Fibroblast of skin of right biceps (primary cell): ENCODE data around the gene SYPL1.

Source experiments
- DNase-seq: peaks from one replicate; pipeline ENCODE4 v3.0.0-alpha.2; 2013

Gene SYPL1

DNA sequence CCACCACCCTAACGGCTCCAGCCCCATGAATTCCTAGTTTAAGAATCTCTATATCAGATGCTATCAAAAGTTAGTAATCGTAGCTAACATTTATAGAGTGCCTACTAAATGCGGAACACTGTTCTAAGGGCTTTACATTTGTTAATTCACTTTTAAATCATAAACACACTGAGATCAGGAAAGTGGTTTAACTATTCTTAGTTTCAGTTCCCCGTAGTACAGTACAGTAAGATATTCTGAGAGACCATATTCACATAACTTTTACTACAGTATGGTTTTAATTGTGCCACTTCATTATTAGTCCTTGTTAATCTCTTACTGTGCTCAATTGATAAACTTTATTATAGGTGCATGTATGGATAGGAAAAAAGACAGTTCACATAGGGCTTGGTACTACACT, 22.5 kb downstream of the SYPL1 start:
- DNase-seq = no peak

DNA sequence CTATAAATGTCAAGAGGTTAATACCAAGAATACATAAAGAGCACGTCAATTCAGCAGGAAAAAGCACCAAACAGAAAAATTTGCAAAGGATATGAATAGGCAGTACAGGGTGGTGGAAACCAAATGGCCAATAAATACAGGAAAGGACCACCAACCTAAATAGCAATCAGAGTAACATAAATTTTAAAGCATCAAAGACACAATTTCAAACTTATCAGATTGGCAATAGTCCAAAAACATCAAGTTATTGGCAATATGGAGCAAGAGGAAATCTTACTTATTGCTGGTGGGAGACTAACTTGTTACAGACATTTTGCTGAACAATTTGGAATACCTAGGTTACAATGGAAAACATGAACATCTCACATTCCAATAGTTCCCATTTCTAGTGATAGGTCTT, 24.1 kb downstream of the SYPL1 start:
- DNase-seq = no peak

DNA sequence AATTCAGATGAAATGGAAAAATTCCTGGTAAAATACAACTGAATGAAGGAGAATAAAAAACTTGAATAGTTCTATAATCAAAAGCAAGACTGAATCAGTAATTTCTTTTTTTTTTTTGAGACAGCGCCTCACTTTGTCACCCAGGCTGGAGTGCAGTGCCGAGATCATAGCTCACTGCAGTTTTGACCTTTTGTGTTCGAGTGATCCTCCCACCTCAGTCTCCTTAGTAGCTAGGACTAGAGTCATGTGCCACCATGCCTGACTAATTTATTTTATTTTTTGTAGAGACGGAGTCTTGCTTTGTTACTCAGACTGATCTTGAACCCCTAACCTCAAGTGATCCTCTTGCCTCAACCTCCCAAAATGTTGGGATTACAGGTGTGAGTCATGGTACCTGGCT, 26.1 kb downstream of the SYPL1 start:
- no peak for DNase-seq

DNA sequence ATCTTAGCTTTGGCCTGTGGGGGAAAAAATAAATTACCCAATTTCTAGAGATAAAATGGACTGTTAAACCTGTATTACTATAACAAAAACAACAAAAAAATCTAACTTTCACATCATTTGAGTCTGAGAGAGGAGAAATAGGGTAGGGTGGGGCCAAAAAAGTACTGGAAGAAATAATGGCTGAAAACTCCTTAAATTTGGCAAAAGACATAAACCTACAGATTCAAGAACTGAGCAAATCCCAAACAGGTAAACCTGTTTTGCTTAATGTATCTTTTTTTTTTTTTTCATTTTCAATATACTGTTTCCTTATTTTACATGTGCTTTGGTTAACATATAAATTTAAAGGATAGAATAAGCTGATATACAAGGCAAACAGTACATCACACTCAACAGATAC, 27.1 kb downstream of the SYPL1 start:
- DNase-seq = no peak

GRCh38 chr7:106083717-106084116, 28.4 kb downstream of the SYPL1 start:
- DNase-seq = no peak

DNA sequence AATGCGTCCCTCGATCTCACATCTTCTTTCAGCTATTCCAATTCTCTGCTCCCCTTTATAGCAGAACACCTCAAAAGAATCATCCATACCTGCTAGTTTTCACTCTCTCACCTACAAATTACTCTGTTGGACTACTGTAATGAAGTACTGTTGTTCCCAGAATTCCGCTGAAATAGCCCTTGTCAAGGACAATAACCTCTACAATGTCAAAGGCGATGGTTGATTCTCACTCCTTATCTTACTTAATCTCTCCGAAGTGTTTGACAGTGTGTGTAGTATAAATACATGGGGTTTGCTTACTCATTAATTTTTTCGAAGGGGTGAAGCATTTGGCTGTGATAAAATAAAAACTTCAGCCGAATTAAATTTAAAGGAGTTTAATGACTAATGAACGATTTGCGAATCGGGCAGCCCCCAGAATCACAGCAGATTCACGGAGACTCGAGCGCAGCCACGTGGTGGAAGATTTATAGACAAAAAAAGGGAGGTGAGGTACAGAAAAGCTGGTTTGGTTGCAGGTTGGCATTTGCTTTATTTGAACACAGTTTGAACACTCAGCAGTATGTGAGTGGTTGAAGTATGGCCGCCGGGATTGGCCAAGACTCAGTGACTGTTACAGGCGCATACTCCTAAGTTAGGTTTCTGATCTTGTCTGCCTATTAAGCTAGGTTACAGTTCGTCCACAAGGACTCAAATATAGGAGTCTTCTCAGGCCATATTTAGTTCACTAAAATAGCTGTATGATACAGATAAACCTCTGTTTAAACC, 29.8 kb downstream of the SYPL1 start:
- DNase-seq = no peak

DNA sequence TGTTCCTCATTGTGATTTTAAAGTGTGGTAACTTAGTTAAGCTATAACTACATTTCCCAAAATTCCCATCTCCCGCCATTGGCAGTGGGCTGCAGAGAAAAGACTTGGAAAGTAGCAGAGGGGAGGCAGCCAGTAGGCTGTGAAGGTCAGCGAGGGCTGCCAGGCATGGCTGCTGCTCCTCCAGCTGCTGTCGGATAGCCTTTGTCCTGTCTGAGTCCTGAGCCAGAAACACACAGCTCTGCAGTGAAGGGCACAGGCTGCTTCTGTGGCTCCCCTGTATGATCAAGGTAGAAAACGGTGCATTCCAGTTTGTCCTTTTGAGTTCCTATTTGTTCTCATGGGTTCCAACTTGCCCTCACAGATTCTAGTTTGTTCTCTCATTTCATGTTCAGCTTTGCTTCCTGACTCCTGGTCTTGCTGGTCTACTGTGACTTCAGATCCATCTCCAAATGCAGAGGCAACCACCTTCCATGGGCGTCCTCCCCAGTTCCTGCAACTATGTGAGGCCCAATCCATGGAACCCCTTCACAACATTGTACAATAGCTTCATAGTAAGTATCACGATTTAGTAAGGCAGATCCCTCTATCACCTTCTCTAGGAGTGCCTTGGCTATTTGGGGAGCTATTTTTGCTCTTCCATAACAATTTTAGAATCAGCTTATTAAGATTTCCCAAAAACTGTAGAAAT, 31.7 kb downstream of the SYPL1 start:
- DNase-seq = no peak

DNA sequence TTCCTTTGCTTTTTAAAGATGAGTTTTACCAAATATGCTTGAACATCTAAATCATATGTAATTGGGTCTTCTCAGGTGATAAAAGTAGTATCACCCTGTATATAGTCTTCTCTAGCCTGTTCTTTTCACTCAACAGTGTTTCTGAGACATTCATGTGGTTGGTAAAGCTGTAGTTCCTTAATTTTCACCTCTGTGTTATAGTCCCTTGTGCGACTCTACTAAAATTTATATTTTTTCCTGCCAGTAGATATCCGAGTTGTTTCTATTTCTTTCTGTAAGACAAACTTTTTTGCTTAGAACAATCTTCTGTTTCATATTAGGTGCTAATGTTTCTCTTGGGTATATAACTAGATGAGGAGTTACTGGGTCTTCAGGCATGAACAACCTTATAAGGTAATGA, 35.6 kb downstream of the SYPL1 start:
- no peak for DNase-seq

GRCh38 chr7:106075937-106076336, 36.2 kb downstream of the SYPL1 start:
- no peak for DNase-seq

DNA sequence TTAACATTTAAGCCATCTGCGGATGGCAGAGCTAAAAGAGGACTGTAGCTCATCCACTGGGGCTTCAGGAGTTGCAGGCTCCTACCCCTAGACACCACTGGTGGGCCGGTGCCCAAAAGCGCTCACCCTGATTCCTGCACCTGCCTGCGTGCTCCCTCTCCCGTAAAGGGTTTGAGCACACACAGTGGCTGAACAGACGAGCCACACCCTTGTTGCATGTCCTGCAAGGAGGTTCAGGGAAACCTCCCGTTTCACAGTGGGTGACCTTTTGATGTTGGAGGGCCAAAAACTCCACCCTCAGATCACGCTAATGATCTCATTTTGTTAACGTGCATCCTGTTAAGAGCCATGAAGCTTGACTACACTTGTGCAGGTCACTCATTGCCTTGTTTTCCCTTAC, 37.9 kb downstream of the SYPL1 start:
- no peak for DNase-seq

GRCh38 chr7:106073701-106074100, 38.4 kb downstream of the SYPL1 start:
- no peak for DNase-seq

DNA sequence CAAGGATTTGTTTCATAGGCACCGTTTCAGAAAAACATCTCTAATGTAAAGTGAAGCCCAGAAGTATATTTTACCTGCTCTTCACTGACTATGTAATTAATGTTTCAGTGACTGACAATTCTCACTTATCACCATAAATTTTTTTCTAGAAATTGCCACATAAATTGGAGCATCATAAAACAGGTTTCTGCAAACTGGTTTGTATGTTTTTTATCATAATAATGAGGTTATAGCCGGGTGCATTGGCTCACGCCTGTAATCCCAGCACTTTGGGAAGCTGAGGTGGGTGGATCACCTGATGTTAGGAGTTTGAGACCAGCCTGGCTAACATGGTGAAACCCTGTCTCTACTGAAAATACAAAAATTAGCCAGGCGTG, 39.4 kb downstream of the SYPL1 start:
- DNase-seq = no peak

- no peak for DNase-seq
Measured at GRCh38 chr7:106071999-106072714, 40.0 kb downstream of the SYPL1 start.

- no peak for DNase-seq
Measured at GRCh38 chr7:106071356-106071998, 40.6 kb downstream of the SYPL1 start.

- DNase-seq = no peak
Measured at GRCh38 chr7:106070567-106071254, 41.4 kb downstream of the SYPL1 start.

GRCh38 chr7:106070201-106070551, 41.9 kb downstream of the SYPL1 start:
- no peak for DNase-seq

GRCh38 chr7:106069471-106070200, 42.5 kb downstream of the SYPL1 start:
- no peak for DNase-seq

DNA sequence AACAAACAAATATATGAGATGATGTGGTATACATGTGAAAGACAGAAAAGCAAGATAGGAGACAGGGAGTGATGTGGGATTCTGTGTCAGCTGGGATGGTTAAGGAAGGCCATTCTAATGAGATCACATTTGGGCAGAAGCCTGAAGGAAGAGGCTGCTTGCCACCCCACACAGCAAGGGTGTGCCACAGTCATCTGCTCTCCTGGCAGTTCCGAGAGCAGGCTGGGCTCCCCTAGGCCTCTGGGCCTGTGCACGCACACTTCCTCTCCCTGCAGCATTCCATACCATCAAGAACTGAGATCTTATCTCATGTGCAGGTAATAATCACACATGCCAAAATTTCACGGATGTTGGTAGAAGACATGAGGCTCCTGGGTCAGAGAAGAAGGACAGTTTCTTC, 43.1 kb downstream of the SYPL1 start:
- DNase-seq = no peak

DNA sequence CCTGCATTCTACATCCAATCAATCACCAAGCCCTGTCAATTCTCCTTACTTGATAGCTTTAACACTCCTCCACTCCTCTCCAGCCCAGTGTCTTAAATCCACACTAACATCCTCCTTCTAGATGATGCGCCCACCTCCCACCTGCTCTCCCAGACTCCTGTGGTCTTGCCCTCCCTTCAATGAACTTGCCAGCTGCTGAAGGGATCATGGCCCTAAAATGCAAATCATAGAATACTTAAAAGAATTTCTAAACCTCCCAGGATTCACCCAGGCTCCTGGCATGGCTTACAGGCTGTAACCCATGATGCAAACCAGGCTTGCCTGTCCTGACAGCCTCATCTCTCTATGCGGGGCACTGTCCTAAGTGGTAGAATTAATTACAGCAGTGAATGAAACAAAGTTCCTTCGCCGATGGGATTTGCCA, 43.6 kb downstream of the SYPL1 start:
- DNase-seq = no peak

- DNase-seq = no peak
Measured at GRCh38 chr7:106067678-106068077, 44.4 kb downstream of the SYPL1 start.

GRCh38 chr7:106065575-106066500, 46.3 kb downstream of the SYPL1 start:
- DNase-seq = no peak
